Neuron (in vitro differentiated cells): ENCODE results near the gene PPM1M.

Source experiments
- H2AFZ ChIP-seq: one replicate; pipeline ENCODE4 v1.6.1; 2013; ENCODE audit warnings: low read depth, mild to moderate bottlenecking, inconsistent platforms, low read length, moderate library complexity
- H3K27me3 ChIP-seq: one replicate; pipeline ENCODE4 v1.6.1; 2013; ENCODE audit warnings: low read length; ENCODE audit not compliant: insufficient read depth
- H3K36me3 ChIP-seq: one replicate; pipeline ENCODE4 v1.6.1; 2013; ENCODE audit warnings: low read length; ENCODE audit not compliant: insufficient read depth
- H3K4me1 ChIP-seq: one replicate; pipeline ENCODE4 v1.6.1; 2013; ENCODE audit warnings: low read length; ENCODE audit not compliant: insufficient read depth
- H3K4me3 ChIP-seq: 2 replicates; pipeline ENCODE4 v1.5.1; 2013; ENCODE audit warnings: mild to moderate bottlenecking, low read length, moderate library complexity
- H3K9me3 ChIP-seq: one replicate; pipeline ENCODE4 v1.6.1; 2013; ENCODE audit warnings: low read length

Gene PPM1M

DNA sequence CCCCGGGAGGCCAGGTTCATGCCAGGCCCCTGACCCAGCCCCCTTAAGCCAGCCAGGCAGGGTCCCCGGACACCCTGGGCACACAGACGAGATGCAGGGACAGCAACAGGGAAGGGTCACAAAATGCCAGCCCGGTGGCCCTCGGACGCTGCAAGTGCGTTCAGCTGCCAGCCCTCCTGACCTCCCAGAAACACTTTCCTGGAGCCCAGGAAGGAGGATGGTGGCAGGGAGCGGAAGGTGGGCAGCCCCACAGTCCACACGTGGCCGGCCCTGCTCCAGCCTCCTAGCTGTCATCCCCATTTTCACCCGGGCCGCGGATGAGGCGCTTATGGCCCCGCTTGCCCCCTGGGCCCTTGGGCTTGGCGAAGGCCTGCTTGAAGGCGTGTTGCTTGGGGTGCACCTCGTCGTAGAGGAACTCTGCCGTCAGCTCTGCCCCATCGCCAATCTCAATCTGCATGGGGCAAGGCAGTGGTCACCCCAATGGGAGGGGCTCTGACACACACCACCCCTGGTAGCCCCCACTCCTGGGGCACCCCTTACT lies 16.7 kb upstream of the PPM1M start:
- Histone ChIP-seq H3K4me3 (no peak overlapping the region), H3K9me3 (no peaks in the 10 kb centered on the region), H3K4me1 (no peaks in the 10 kb centered on the region), H3K27me3 (no peaks in the 10 kb centered on the region), H3K36me3 (peaks cover 24% of the 10 kb centered on the region), H2AFZ (no peak overlapping the region)

DNA sequence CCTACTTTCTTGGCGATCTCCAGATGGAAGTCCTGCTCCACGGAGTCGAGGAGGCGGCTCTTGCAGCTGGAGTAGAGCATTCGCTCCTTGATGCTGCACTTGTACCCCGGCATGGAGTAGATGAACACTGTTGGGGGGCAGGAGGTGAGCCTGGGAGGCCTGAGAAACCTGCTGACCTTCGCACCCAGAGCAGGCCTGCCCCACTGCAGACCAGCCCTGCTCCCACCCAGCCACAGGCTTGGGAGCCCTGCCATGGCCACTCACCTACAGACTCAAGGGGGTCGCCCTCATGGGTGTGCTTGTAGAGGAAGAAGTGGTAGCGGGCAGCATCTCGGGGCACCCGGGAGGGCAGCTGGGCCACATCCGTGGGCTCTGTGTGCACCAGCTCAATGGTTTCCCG lies 15.9 kb upstream of the PPM1M start:
- H3K27me3 ChIP-seq, result no peaks in the 10 kb centered on the region
- no peaks in the 10 kb centered on the region for H3K4me1 ChIP-seq
- H2AFZ ChIP-seq, result no peak overlapping the region
- no peak overlapping the region for H3K4me3 ChIP-seq
- no peaks in the 10 kb centered on the region for H3K9me3 ChIP-seq
- peaks cover 24% of the 10 kb centered on the region for H3K36me3 ChIP-seq

DNA sequence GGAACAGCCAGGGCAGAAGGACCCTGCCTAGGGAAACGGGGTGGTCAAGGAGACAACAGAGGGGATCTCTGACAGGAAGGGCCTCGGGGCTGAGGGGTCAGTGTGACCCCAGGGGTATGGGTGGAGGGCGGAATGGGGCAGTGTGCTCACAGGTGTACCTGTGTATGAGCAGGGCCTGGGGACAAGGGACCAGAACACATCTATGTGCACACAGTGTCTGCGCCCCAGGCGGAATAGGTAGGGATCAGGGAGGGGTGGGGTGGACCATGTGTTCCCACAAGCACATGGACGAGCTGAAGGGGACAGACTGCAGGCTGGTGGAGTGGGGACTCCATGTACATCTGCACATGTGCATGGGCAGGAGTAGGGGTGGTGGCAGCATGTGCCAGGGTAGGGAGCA lies 15.1 kb upstream of the PPM1M start:
- Histone ChIP-seq H3K9me3 (no peaks in the 10 kb centered on the region), H3K36me3 (peaks cover 24% of the 10 kb centered on the region), H3K4me3 (no peak overlapping the region), H2AFZ (no peak overlapping the region), H3K27me3 (no peaks in the 10 kb centered on the region), H3K4me1 (no peaks in the 10 kb centered on the region)

DNA sequence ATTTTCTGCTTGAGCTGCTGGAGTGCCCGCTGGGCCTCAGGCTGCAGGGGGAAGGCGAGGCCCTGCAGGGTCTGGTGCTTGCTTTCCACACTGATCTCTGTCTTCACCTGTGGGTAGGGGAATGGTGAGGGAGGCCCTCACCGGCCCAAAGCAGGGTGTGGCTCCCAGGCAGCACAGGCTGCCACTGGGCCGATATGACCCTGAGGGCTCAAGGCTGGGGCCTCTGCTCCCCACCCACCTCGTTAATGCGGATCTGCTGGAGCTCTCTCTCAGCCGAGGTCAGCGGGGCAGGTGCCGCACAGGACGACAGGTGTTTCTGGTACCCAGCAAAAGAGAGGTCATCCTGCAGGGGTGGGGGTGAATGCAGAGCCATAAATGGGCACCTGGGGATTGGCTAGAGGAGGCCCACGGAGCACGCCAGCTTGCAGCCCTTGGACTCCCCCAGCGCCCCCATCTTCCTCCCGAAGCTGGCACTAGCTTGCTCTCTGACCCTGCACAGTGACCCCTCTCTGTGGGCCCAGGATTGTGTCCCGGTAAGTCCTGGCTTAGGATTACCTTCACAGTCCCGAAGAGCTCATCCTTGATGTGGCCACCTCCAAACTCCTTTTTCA lies 14.6 kb upstream of the PPM1M start:
- no peak overlapping the region for H2AFZ ChIP-seq
- no peaks in the 10 kb centered on the region for H3K27me3 ChIP-seq
- H3K9me3 ChIP-seq, result no peaks in the 10 kb centered on the region
- H3K4me1 ChIP-seq, result no peaks in the 10 kb centered on the region
- peaks cover 24% of the 10 kb centered on the region for H3K36me3 ChIP-seq
- no peak overlapping the region for H3K4me3 ChIP-seq

DNA sequence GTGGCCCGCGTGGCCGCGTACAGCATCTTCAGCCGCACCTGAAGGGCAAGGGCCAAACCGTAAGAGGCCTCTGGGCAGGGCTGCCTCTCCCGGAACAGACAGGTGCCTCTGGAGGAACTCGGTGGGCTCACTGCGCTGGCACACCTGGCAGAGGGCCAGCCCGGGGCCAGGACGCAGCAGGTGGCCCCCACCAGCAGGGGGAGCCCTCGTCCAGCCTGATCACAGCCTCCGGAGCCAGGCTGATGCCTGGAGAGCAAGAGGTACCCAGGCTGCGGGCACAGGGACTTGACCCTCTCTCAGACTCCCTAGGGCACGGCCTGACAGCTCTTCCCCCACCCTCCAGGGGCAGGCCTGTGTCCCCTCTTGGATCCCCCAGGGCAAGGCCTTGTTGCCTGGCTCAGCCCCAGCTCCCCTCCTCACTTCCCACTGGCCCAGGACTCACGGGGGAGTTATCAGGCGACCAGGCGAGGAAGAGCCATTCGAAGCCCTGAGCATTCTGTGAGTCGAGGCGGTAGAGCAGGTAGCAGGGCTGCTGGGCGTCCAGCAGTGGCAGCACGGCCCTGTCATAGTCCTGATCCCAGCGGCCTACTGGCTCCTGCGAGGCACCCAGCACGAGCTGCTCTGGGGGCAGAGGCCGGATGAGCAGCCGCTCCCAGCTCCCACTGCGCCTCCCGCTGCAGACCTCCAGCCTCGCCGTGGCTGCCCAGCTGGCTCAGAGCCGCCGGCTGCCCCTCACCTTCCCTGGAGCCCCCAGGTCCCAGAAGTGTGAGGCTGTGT lies 13.9 kb upstream of the PPM1M start:
- Histone ChIP-seq H3K4me3 (no peak overlapping the region), H3K36me3 (peaks cover 24% of the 10 kb centered on the region), H3K27me3 (no peaks in the 10 kb centered on the region), H3K4me1 (peaks cover 2% of the 10 kb centered on the region), H2AFZ (no peak overlapping the region), H3K9me3 (no peaks in the 10 kb centered on the region)

DNA sequence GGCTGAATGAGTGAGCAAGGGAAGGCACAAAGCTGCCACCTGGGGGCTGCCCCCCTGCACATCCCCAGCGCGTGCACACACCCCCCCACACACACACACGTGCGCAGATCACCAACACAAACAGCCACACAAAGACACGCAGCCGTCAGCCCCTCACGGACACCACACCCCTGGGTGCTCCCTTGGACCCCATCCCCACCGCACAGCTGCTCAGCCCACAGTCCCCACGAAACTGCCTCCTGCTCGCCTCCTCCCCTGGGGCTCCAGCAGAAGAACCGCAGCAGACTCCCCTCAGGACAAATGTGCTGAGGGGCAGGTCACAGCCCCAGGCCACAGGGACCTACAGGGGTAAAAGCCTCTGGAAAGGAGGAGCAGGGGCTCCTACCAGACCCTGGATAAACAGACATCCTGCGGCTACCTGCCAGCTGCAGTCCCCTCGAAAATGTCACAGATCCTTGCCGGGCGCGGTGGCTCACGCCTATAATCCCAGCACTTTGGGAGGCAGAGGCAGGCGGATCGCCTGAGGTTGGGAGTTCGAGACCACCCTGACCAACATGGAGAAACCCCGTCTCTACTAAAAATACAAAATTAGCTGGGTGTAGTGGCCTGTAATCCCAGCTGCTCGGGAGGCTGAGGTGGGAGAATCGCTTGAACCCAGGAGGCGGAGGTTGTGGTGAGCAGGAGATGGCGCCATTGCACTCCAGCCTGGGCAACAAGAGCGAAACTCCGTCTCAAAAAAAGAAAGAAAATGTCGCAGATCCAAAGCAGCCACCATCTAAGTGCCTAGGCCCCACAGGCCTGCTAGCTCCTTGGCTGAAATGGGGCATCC lies 13.1 kb upstream of the PPM1M start:
- H3K4me1 ChIP-seq, result peaks cover 10% of the 10 kb centered on the region
- H3K36me3 ChIP-seq, result peaks cover 24% of the 10 kb centered on the region

DNA sequence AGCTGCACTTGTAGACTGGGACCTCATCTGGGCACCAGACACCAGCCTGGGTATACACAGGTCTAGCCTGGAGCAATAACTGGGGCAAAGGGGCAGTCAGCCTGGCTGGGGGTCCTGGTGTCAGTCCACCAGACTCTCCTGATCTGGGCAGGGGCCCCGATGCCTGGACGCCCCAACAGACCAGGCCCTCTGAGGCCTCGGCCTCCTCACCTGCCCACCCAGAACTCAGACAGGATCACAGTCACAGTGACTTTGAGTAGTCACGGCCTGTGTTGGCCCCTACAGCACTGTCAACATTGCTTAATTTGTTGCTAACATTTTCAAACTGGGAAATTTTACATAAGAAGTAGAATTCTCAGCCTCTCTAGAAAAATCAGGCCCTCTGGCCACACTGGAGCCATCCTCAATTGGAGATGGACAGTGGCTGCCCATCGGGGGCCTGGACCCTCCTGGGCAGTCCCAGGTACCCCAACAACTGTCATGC lies 12.4 kb upstream of the PPM1M start:
- Histone ChIP-seq H3K9me3 (no peaks in the 10 kb centered on the region), H3K27me3 (no peaks in the 10 kb centered on the region), H2AFZ (no peak overlapping the region), H3K4me1 (peaks cover 17% of the 10 kb centered on the region), H3K36me3 (peaks cover 24% of the 10 kb centered on the region), H3K4me3 (no peak overlapping the region)

More for the DNA sequence above, 13.1 kb upstream of the PPM1M start:
- H3K4me3 ChIP-seq, result no peak overlapping the region
- no peaks in the 10 kb centered on the region for H3K27me3 ChIP-seq
- no peak overlapping the region for H2AFZ ChIP-seq
- no peaks in the 10 kb centered on the region for H3K9me3 ChIP-seq

DNA sequence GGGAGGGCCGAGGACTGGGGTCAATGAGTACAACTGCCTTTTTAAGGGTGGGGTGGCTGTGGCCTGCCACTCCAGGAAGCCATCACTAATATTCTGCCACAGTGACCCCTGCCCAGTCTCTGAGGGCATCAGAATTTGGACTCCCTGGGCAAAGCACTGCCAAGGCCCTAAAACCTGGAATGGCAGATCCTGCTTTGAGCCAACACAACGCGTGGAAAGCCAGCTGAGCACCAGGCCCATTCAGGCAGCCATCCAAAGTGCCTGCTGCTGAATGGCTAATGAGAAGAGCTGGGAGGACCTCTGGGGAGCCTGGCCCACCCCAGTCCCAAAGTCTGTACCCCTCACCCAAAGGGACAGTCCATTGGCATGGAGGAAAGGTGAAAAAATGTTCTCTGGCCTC lies 11.6 kb upstream of the PPM1M start:
- Histone ChIP-seq H2AFZ (no peak overlapping the region), H3K4me3 (no peak overlapping the region), H3K9me3 (no peaks in the 10 kb centered on the region), H3K27me3 (no peaks in the 10 kb centered on the region), H3K4me1 (peaks cover 21% of the 10 kb centered on the region), H3K36me3 (peaks cover 22% of the 10 kb centered on the region)

DNA sequence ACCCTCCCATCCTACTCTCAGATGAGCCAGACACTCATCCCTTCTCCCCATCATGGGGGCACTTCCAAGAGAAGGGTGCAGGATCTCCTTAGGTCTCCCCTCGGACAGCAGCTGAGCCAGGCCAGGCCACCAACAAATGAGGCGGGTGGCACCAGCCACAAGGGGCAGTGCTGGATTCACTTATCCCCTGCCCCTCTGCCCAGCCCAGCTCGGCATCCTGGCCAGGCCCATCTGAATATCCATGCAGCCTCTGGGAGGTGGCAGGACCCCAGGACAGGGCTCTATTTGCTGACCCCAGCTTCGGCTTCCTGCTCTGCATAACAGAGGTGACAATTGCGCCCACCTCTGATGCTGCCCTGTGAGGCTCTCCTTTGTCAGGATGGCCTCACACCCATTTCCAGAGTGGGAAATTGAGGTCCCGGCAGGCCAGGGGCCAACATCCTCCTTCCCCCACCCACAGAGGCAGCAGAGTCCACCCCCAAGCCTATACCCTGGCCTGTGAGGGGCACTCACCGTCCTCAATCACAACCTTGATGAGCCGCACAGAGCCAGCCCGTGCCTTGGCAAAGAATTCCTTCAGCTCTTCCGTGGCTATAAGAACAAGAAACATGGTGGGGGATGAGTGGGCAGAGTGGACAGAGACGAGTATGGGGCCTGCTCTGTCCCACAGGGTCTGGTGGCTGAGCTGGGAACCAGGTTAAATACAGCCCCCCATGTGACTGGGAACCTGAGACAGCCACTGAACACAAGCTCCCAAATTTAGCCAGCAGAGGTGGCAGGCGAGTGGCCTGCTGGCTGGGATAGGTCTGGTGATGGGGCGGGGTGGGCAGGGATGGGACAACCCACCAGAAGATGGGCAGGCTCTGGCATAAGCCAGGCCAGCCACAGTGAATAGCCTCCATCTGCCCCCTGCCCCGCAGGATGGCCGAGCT lies 10.8 kb upstream of the PPM1M start:
- Histone ChIP-seq H3K36me3 (peaks cover 14% of the 10 kb centered on the region), H3K4me3 (no peak overlapping the region), H2AFZ (no peak overlapping the region), H3K4me1 (peaks cover 22% of the 10 kb centered on the region), H3K27me3 (no peaks in the 10 kb centered on the region), H3K9me3 (no peaks in the 10 kb centered on the region)

DNA sequence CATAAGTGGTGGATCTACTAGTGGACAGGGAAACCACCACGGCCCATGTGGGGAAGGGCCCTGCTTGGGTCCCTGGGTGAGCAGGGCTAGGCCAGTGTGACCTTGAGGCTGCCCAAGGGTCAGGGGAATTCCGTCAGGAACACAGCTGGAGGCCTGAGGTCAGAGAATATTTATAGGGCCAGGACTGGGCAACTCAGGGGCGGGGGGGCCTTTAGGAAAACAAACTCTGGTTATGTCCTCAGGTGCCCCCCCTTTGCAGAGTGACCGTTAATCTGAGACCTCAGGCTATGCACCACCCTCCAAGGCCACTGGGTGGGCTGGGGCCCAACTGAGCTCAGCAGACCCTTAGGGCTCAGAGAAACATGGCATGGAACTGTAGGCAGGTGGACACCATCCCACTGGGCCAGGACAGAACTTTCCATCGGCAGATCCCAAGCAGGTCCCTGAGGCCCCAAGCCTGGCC lies 9.1 kb upstream of the PPM1M start:
- no peaks in the 10 kb centered on the region for H3K27me3 ChIP-seq
- peaks cover 27% of the 10 kb centered on the region for H3K4me1 ChIP-seq
- H3K4me3 ChIP-seq, result no peak overlapping the region
- no peak overlapping the region for H2AFZ ChIP-seq
- H3K36me3 ChIP-seq, result no peaks in the 10 kb centered on the region
- H3K9me3 ChIP-seq, result no peaks in the 10 kb centered on the region

DNA sequence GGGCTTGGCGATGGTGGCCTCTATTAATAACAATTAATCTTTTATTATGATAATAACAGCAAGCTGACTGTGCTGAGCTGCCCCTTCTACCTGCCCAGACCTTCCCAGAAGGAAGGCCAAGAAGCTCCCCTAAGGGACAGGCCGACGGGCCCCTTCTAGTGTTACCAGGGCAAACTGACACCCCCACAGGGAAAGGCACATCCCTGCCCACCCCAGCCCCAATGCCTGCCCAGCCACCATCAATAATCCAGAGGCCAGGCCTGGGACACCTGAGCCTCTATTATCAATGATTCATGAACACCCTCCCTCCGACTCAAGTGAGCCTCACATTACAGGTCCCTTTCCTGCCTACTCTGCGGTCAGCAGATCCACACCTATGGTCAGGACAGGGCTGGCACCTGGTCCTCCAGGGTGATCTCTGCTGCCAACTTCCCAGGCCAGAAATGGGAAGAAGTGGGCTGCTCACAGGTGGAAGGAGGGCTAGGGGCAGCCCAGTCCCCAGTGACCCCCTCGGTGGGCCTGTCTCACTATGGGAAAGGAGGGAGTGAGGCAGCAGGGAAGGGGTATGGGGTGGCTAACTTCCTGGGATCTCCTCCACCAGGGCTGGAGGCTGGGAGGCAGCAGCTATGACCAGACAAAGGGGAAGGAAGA lies 8.4 kb upstream of the PPM1M start:
- Histone ChIP-seq H2AFZ (no peak overlapping the region), H3K9me3 (no peaks in the 10 kb centered on the region), H3K4me3 (no peak overlapping the region), H3K4me1 (peaks cover 27% of the 10 kb centered on the region), H3K36me3 (no peaks in the 10 kb centered on the region), H3K27me3 (no peaks in the 10 kb centered on the region)
